Smooth muscle cell (in vitro differentiated cells): ENCODE measurements around the gene CELF5. TPM values are rescaled to one million over a fixed set of nuclear protein-coding genes. Genes with fewer than 3 reads are reported as not detected.

Experiments used
- DNase-seq: peaks from one replicate; lab custom pipeline; 2025; ENCODE audit not compliant: unreplicated experiment; lab: John Stamatoyannopoulos, UW
- H2AFZ ChIP-seq: fragments of 200-600 bp; sonication (generic); 2 replicates; pipeline ENCODE4 v1.6.0; 2016; ENCODE audit warnings: antibody characterized with exemption, low read depth, mild to moderate bottlenecking
- H3F3A ChIP-seq: fragments of 200-600 bp; sonication (generic); 2 replicates; pipeline ENCODE4 v1.6.0; 2017; ENCODE audit warnings: antibody characterized with exemption, low read depth
- H3K27ac ChIP-seq: fragments of 200-600 bp; sonication (generic); 2 replicates; pipeline ENCODE4 v1.5.1; 2016; ENCODE audit warnings: low read depth, mild to moderate bottlenecking
- H3K27me3 ChIP-seq: fragments of 200-600 bp; sonication (generic); 2 replicates; pipeline ENCODE4 v1.6.1; 2016; ENCODE audit warnings: low read depth, mild to moderate bottlenecking
- H3K36me3 ChIP-seq: fragments of 200-600 bp; sonication (generic); 2 replicates; pipeline ENCODE4 v1.5.1; 2016; ENCODE audit warnings: low read depth
- H3K4me1 ChIP-seq: fragments of 200-600 bp; sonication (generic); 2 replicates; pipeline ENCODE4 v1.5.1; 2016; ENCODE audit warnings: low read depth
- H3K4me2 ChIP-seq: fragments of 200-600 bp; sonication (generic); 2 replicates; pipeline ENCODE4 v1.6.0; 2016; ENCODE audit warnings: mild to moderate bottlenecking
- H3K4me3 ChIP-seq: fragments of 200-600 bp; sonication (generic); 2 replicates; pipeline ENCODE4 v1.5.1; 2016; ENCODE audit warnings: mild to moderate bottlenecking
- H3K79me2 ChIP-seq: fragments of 200-600 bp; sonication (generic); 2 replicates; pipeline ENCODE4 v1.6.0; 2016; ENCODE audit warnings: low read depth, mild to moderate bottlenecking
- H3K9ac ChIP-seq: fragments of 200-600 bp; sonication (generic); 2 replicates; pipeline ENCODE4 v1.6.0; 2016; ENCODE audit warnings: low read depth
- H3K9me3 ChIP-seq: fragments of 200-600 bp; sonication (generic); replicated peaks from 2 replicates; pipeline ENCODE4 v1.5.1; 2016; ENCODE audit warnings: low read depth
- H4K20me1 ChIP-seq: fragments of 200-600 bp; sonication (generic); 2 replicates; pipeline ENCODE4 v1.6.0; 2016; ENCODE audit warnings: low read depth
- CTCF ChIP-seq: fragments of 200-600 bp; sonication (generic); IDR thresholded peaks from 2 replicates; pipeline ENCODE4 v1.5.1; 2017; ENCODE audit warnings: borderline replicate concordance, mild to moderate bottlenecking, antibody characterized with exemption; ENCODE audit not compliant: insufficient read depth, poor library complexity, severe bottlenecking
- WGBS: methylation state at CpG from one replicate; pipeline ENCODE4 v1.1.7; 2016; ENCODE audit warnings: low lambda C conversion rate; 5-methylcytosine and 5-hydroxymethylcytosine counted together
- polyA plus RNA-seq: library from polyadenylated mRNA; unstranded; fragments of >200 nt; fragmentation: Nextera tagmentation; extraction: Ambion mirVana; gene quantifications from 2 replicates; pipeline ENCODE4 v1.2.1, GENCODE V29; 2016
- total RNA-seq: library from RNA; depleted of rRNA; stranded (reverse); fragments of >200 nt; gene quantifications from 2 replicates; pipeline ENCODE4 v1.2.3, GENCODE V29; 2014

Gene CELF5
- total and polyA plus RNA-seq, 2 experiments from 2014 or later = 0.18 TPM; not detected in 1

DNA sequence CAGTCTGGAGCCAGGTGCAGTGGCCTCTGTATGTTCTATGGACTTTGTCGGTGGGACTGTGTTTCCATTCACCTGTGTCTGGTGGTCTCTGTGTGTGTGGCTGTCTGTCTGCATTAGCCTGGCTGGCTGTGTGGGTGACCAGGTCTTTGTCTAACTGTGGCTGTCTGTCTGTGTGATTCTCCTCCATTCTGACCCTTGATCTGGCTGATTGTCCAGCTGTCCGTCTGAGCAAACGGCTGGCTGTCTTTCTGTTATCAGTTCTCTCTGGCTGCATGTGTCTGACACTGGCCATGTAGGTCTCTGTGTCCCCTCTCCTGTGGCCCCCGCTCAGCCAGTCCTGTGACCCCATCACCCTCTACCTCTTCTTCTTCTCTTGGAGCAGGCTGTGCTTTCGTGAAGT lies 53.2 kb downstream of the CELF5 start:
- no peak for TF ChIP-seq CTCF
- peaks cover 14% of the 10 kb centered on the region for H3K27me3 ChIP-seq
- H2AFZ ChIP-seq = no peak overlapping the region
- H3K9me3 ChIP-seq = no peaks in the 10 kb centered on the region
- H3K4me3 ChIP-seq = no peak overlapping the region
- no peaks in the 10 kb centered on the region for H3K36me3 ChIP-seq
- H3K27ac ChIP-seq = no peak overlapping the region
- no peaks in the 10 kb centered on the region for H3F3A ChIP-seq
- no peak overlapping the region for H3K9ac ChIP-seq
- H3K79me2 ChIP-seq = no peaks in the 10 kb centered on the region
- H3K4me1 ChIP-seq = peaks cover 9% of the 10 kb centered on the region
- 88% methylated on average over 5 of the region's 5 CpGs for WGBS
- no peaks in the 10 kb centered on the region for H4K20me1 ChIP-seq
- DNase-seq = no peak
- H3K4me2 ChIP-seq = no peak overlapping the region

DNA sequence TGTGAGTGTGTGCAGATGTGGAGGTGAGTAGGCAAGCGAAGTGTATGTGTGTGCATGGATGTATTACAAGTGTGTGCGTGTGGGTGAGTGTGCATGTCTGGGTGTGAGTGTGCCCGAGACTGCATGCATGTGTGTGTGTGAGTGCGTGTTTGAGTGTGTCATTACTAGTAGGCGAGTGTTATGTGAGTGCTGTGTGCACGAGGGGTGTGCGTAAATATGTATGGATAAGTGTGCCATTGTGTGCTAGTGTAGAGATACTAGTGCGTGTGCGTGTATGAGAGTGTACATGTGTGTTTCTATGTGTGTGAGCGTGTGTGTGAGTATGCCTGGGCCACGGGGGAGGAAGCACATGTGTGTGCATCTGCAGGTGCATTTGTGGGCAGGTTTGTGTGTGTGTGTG lies 53.8 kb downstream of the CELF5 start:
- Histone ChIP-seq H3K4me3 (no peak overlapping the region), H4K20me1 (no peaks in the 10 kb centered on the region), H3K4me1 (peaks cover 9% of the 10 kb centered on the region), H3K36me3 (no peaks in the 10 kb centered on the region), H3K79me2 (no peaks in the 10 kb centered on the region), H3F3A (no peaks in the 10 kb centered on the region), H3K27ac (no peak overlapping the region), H3K9me3 (no peaks in the 10 kb centered on the region), H3K9ac (no peak overlapping the region), H3K4me2 (no peak overlapping the region), H3K27me3 (peaks cover 14% of the 10 kb centered on the region), H2AFZ (no peak overlapping the region)
- DNase-seq = no peak
- TF ChIP-seq CTCF = no peak
- 94% methylated on average over 11 of the region's 11 CpGs for WGBS

DNA sequence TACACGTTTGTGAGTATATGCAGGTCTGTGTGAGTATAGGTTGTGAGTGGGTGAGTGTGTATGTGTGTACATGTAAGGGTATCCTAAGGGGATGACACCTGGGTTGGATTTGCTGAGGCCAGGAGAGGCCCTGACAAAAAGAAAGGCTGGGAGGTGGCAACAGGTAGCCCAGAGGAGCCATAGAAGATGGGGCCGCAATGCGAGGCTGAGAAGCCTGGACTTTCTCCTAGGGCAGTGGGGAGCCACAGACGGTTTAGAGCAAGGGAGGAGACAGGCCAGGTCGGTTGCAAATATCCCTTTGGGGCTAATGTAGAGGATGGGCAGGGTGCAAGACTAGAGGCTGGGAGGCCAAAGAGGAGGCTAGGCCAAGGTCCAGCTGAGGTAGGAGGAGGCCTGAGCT lies 54.3 kb downstream of the CELF5 start:
- no peak for DNase-seq
- Histone ChIP-seq H3K9ac (no peak overlapping the region), H3K4me1 (peaks cover 9% of the 10 kb centered on the region), H3K79me2 (no peaks in the 10 kb centered on the region), H3K27ac (no peak overlapping the region), H3K36me3 (no peaks in the 10 kb centered on the region), H3K4me3 (no peak overlapping the region), H4K20me1 (no peaks in the 10 kb centered on the region), H3K4me2 (no peak overlapping the region), H3F3A (no peaks in the 10 kb centered on the region), H2AFZ (no peak overlapping the region), H3K27me3 (peaks cover 14% of the 10 kb centered on the region), H3K9me3 (no peaks in the 10 kb centered on the region)
- WGBS = 75% methylated on average over 5 of the region's 5 CpGs
- no peak for TF ChIP-seq CTCF

- Histone ChIP-seq H3K4me2 (no peak overlapping the region), H2AFZ (no peak overlapping the region), H3K4me1 (peaks cover 9% of the 10 kb centered on the region), H4K20me1 (no peaks in the 10 kb centered on the region), H3K36me3 (no peaks in the 10 kb centered on the region), H3K27me3 (peaks cover 14% of the 10 kb centered on the region), H3K79me2 (no peaks in the 10 kb centered on the region), H3F3A (no peaks in the 10 kb centered on the region), H3K9me3 (no peaks in the 10 kb centered on the region), H3K9ac (no peak overlapping the region), H3K27ac (no peak overlapping the region), H3K4me3 (no peak overlapping the region)
- no peak for DNase-seq
- WGBS = 82% methylated on average over 6 of the region's 7 CpGs
- no peak for TF ChIP-seq CTCF
These were observed 54.8 kb downstream of the CELF5 start for GRCh38 chr19:3279306-3279705.
